Tibial artery (tissue), 4 donors: ENCODE results near the gene JAKMIP2.

Experiments
- DNase-seq, 2 donors: peaks; one replicate each; pipeline ENCODE4 v3.0.0-alpha.2; 2019
- H3K27ac ChIP-seq, 2 donors: fragments of 200-600 bp; sonication (generic) in 1 of 2; 1 replicate in 1 of 2; 2 replicates in 1 of 2; pipeline ENCODE4 v1.5.1; 2018 to 2019; ENCODE audit warnings: mild to moderate bottlenecking in 1 of 2
- H3K27me3 ChIP-seq, 2 donors: fragments of 200-600 bp; sonication (generic) in 1 of 2; one replicate each; pipeline versions ENCODE4 v1.5.1 to v1.6.0; 2016 to 2019
- H3K36me3 ChIP-seq, 3 donors: fragments of 200-600 bp; sonication (generic) in 2 of 3; one replicate each; pipeline ENCODE4 v1.5.1; 2016 to 2019; ENCODE audit warnings: mild to moderate bottlenecking in 2 of 3
- H3K4me1 ChIP-seq, 4 donors: fragments of 200-600 bp; sonication (generic) in 2 of 4; 1 replicate in 3 of 4; 2 replicates in 1 of 4; pipeline ENCODE4 v1.5.1; 2016 to 2019
- H3K4me3 ChIP-seq, 2 donors: fragments of 200-600 bp; sonication (generic) in 1 of 2; 1 replicate in 1 of 2; 2 replicates in 1 of 2; pipeline ENCODE4 v1.5.1; 2018 to 2019; ENCODE audit warnings: mild to moderate bottlenecking in 2 of 2
- H3K9me3 ChIP-seq, 3 donors: fragments of 200-600 bp; sonication (generic) in 1 of 3; one replicate each; pipeline ENCODE4 v1.5.1; 2016 to 2019
- intact Hi-C: fragments of 100-400 bp; cut with DNase I; formaldehyde crosslinking; loops from one replicate; pipeline ENCODE4 v1.15.0; 2023; ENCODE audit warnings: low total_unique reads
- TF ChIP-seq, protein P1 (sequence below), 2 experiments: fragments of 200-600 bp in 1 of 2; fragments of 450-650 bp in 1 of 2; IDR thresholded peaks; one replicate each; pipeline ENCODE4 v1.5.1; 2017 to 2019; ENCODE audit warnings: antibody characterized with exemption in 2 of 2, mild to moderate bottlenecking in 1 of 2, moderate library complexity in 1 of 2

Gene JAKMIP2

DNA sequence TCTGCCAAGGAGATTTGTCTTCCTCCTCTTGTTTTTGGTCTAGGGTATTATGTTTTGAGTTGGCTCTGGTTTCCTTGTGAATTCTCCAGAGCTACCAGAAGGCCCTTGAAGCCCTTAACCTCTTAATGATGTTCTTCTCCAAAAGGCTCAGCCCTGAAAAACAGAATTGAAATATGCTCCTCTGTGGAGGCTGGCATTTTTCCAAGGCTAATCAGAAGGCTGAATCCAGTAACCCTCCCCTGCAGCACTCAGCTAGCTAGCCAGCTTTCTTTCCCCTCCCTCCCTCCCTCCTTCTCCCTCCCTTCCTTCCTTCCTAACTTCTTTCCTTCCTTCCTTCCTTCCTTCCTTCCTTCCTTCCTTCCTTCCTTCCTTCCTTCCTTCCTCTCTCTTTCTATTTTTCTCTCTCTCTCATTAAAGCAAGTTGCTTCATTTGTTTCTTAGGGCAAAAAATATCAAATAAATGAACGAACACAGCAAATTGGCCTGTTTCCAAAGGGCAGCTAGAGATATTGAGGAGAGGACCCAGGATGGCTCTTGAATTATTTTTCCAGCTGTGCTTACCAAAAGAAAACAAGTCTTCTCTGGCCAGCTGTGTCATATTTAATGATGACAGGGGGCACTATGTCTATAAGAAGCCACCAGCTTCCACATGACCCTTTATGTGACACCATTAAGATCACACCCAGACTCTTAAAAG lies 38.7 kb downstream of the JAKMIP2 start:
- DNase-seq: no peak

DNA sequence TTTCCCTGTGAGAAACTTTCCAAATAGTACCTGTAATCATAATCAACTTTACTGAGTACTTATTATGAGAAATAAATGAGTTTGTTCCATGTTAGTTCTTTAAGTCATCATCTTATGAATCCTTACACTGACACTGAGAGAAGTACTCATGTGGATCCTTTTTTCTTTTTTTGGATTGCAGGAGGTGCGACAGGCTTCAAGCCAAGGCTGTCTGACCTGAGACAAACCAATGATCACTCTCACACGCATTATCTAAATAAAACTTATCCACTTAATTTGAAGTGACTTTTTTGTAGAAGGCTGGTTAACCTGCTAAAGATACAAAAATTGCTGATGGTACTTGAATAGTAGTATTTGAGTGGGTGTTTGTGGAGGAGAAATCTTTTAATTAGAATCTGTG lies 39.5 kb downstream of the JAKMIP2 start:
- DNase-seq: no peak
- H3K9me3 ChIP-seq: no peaks in the 10 kb centered on the region
- no peak overlapping the region for H3K27ac ChIP-seq
- TF ChIP-seq, protein P1, sequence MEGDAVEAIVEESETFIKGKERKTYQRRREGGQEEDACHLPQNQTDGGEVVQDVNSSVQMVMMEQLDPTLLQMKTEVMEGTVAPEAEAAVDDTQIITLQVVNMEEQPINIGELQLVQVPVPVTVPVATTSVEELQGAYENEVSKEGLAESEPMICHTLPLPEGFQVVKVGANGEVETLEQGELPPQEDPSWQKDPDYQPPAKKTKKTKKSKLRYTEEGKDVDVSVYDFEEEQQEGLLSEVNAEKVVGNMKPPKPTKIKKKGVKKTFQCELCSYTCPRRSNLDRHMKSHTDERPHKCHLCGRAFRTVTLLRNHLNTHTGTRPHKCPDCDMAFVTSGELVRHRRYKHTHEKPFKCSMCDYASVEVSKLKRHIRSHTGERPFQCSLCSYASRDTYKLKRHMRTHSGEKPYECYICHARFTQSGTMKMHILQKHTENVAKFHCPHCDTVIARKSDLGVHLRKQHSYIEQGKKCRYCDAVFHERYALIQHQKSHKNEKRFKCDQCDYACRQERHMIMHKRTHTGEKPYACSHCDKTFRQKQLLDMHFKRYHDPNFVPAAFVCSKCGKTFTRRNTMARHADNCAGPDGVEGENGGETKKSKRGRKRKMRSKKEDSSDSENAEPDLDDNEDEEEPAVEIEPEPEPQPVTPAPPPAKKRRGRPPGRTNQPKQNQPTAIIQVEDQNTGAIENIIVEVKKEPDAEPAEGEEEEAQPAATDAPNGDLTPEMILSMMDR (IDR thresholded peaks at IDR 0.05): no peak
- H3K4me1 ChIP-seq: no peaks in the 10 kb centered on the region
- no peak overlapping the region for H3K4me3 ChIP-seq
- intact Hi-C loops: no loop called here
- H3K36me3 ChIP-seq: no peaks in the 10 kb centered on the region
- H3K27me3 ChIP-seq: no peaks in the 10 kb centered on the region

More for the DNA sequence above, 38.7 kb downstream of the JAKMIP2 start:
- TF ChIP-seq, protein P1 (IDR thresholded peaks at IDR 0.05): no peak
- Histone ChIP-seq H3K4me3 (no peak overlapping the region), H3K27ac (no peak overlapping the region), H3K36me3 (no peaks in the 10 kb centered on the region), H3K27me3 (no peaks in the 10 kb centered on the region), H3K9me3 (no peaks in the 10 kb centered on the region), H3K4me1 (no peaks in the 10 kb centered on the region)
- intact Hi-C loops: no loop called here

DNA sequence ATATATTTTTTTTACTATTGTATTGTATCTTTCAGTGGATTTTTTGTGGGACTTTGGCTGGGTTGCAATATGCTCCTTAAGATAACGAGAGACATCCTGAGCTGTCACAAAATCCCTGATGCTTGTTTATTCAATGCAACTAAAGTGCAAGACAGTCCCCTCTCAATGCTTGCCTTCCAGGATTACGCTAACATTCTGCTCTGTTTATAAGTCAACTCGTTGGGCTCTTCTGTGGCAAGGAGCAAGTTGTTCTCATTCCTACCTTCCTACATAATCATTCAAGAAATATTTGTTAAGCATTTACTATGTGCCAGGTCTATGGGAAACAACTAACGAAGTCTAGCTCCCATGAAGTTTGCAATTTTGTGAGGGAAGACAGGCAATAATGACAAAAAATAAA lies 40.4 kb downstream of the JAKMIP2 start:
- no peak for DNase-seq
- TF ChIP-seq, protein P1 (IDR thresholded peaks at IDR 0.05): no peak
- H3K4me1 ChIP-seq: no peaks in the 10 kb centered on the region
- no peaks in the 10 kb centered on the region for H3K9me3 ChIP-seq
- H3K36me3 ChIP-seq: no peaks in the 10 kb centered on the region
- no peaks in the 10 kb centered on the region for H3K27me3 ChIP-seq
- no peak overlapping the region for H3K27ac ChIP-seq
- intact Hi-C loops: no loop called here
- no peak overlapping the region for H3K4me3 ChIP-seq

DNA sequence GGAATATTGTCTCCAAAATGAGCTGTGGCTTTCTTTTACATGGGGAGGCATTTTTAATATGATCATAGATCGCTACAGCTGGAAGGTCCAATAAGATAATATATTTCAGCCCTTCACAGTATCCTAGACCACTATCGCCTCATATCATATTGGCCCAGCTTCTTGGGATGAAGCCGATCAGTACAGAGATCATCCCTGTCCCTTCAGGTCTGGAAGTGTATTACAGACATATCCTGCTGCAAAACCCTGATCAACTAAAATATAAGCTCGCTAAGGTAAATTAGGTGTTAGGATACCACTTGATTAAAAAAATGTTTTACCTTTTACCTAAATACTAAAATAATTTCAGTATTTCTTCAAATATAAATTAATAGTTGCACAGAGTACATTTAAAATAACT lies 41.7 kb downstream of the JAKMIP2 start:
- no peaks in the 10 kb centered on the region for H3K9me3 ChIP-seq
- H3K4me3 ChIP-seq: no peak overlapping the region
- no peaks in the 10 kb centered on the region for H3K4me1 ChIP-seq
- no peak overlapping the region for H3K27ac ChIP-seq
- intact Hi-C loops: no loop called here
- no peaks in the 10 kb centered on the region for H3K27me3 ChIP-seq
- TF ChIP-seq, protein P1 (IDR thresholded peaks at IDR 0.05): no peak
- no peaks in the 10 kb centered on the region for H3K36me3 ChIP-seq
- DNase-seq: no peak

DNA sequence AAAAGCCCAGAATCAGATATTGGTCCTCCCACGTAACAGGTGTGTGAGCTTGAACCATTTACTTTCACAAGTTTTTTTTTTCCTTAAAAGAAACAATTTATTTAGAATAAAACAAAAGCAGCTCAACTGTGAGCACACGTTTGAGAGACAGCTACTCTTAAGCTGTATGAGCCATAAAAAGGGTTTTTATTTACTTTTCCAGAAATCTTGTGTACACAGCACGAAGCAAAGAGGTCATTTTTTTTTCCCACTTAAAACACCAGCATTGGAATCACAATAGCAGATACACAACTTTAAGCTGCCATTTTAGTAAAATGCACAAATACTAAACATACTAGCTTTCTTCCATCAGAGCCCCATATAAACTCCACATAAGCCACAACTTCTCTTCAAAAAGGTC lies 44.6 kb downstream of the JAKMIP2 start:
- Histone ChIP-seq H3K4me1 (no peaks in the 10 kb centered on the region), H3K9me3 (no peaks in the 10 kb centered on the region), H3K27me3 (peaks cover 0 to 3% of the 10 kb centered on the region in 2 donors), H3K27ac (no peak overlapping the region), H3K36me3 (no peaks in the 10 kb centered on the region), H3K4me3 (no peak overlapping the region)
- DNase-seq: no peak
- intact Hi-C loops: no loop called here
- TF ChIP-seq, protein P1 (IDR thresholded peaks at IDR 0.05): no peak
